H1 (cell line): ENCODE results near the gene MPPED1. TPM values are rescaled to one million over a fixed set of nuclear protein-coding genes. Genes with fewer than 3 reads are reported as not detected.
A peak's percentile ranks its signal among the peaks of the same experiment; 100 is the strongest.

ENCODE experiments used
- CTCF ChIA-PET: fragments of 300-600 bp; sonication (Branson Sonifier 250); formaldehyde crosslinking; loops from one replicate; lab custom pipeline; 2021; ENCODE audit not compliant: partially characterized antibody; lab: Charles Lee
- POLR2A ChIA-PET: fragments of 300-600 bp; sonication (Branson Sonifier 250); formaldehyde crosslinking; loops from one replicate; lab custom pipeline; 2021; ENCODE audit warnings: inconsistent platforms; ENCODE audit not compliant: partially characterized antibody; lab: Charles Lee
- DNase-seq, 2 experiments: peaks; one replicate each; pipeline versions ENCODE4 v3.0.0 to v3.0.0-alpha.2; 2010 to 2022; ENCODE audit warnings: low spot score in 2 of 2, low read depth in 1 of 2, mixed read lengths in 1 of 2
- FAIRE-seq: peaks from 2 replicates; lab custom pipeline; 2011; peaks lifted over from hg19 to GRCh38; lab: Jason Lieb, UNC
- H2AFZ ChIP-seq: 2 replicates; pipeline ENCODE4 v1.8.1; 2012; ENCODE audit warnings: low read length, inconsistent platforms
- H2AK5ac ChIP-seq: 2 replicates; pipeline ENCODE4 v1.6.1; 2013; ENCODE audit warnings: low read depth, low read length
- H2BK120ac ChIP-seq: replicated peaks from 2 replicates; pipeline ENCODE3; 2013; ENCODE audit warnings: low read depth, low read length, inconsistent platforms
- H2BK12ac ChIP-seq: 2 replicates; pipeline ENCODE4 v1.6.1; 2013; ENCODE audit warnings: low read depth, low read length
- H2BK15ac ChIP-seq: 2 replicates; pipeline ENCODE4 v1.6.1; 2013; ENCODE audit warnings: low read length
- H2BK20ac ChIP-seq: 2 replicates; pipeline ENCODE4 v1.6.1; 2013; ENCODE audit warnings: low read length
- H2BK5ac ChIP-seq: 2 replicates; pipeline ENCODE4 v1.6.1; 2013; ENCODE audit warnings: low read depth, low read length
- H3K14ac ChIP-seq: 2 replicates; pipeline ENCODE4 v1.6.1; 2013; ENCODE audit warnings: inconsistent platforms; ENCODE audit not compliant: insufficient read length
- H3K18ac ChIP-seq: 2 replicates; pipeline ENCODE4 v1.6.1; 2013; ENCODE audit warnings: low read length; ENCODE audit errors: extremely low read depth
- H3K23ac ChIP-seq: 2 replicates; pipeline ENCODE4 v1.6.1; 2013; ENCODE audit warnings: inconsistent platforms; ENCODE audit not compliant: insufficient read length
- H3K23me2 ChIP-seq: 2 replicates; pipeline ENCODE4 v1.6.1; 2013; ENCODE audit warnings: low read depth, low read length
- H3K27ac ChIP-seq: 2 replicates; pipeline ENCODE4 v1.6.1; 2011; ENCODE audit warnings: low read depth, low read length, inconsistent platforms
- H3K27me3 ChIP-seq, 4 experiments: replicated peaks in 1 of 4; 1 replicate in 1 of 4; 2 replicates in 3 of 4; pipeline versions ENCODE4 v1.6.1 to v1.8.1; 2011 to 2013; ENCODE audit warnings: low read length in 3 of 4, mild to moderate bottlenecking in 3 of 4, inconsistent platforms in 2 of 4, mixed read lengths in 2 of 4, moderate library complexity in 1 of 4; ENCODE audit not compliant: control insufficient read depth in 3 of 4, insufficient read depth in 3 of 4; ENCODE audit errors: extremely low read depth in 1 of 4
- H3K36me3 ChIP-seq, 4 experiments: 2 replicates each; pipeline versions ENCODE4 v1.6.1 to v1.8.1; 2011 to 2013; ENCODE audit warnings: mild to moderate bottlenecking in 4 of 4, low read length in 3 of 4, moderate library complexity in 2 of 4, control low read depth in 1 of 4, inconsistent platforms in 1 of 4; ENCODE audit not compliant: insufficient read depth in 4 of 4, control insufficient read depth in 2 of 4
- H3K4ac ChIP-seq: replicated peaks from 2 replicates; pipeline ENCODE3; 2013; ENCODE audit warnings: low read length, low read depth, mixed read lengths, inconsistent platforms; ENCODE audit not compliant: insufficient read length
- H3K4me1 ChIP-seq, 4 experiments: replicated peaks in 1 of 4; 1 replicate in 1 of 4; 2 replicates in 3 of 4; pipeline versions ENCODE4 v1.6.1 to v1.8.1; 2011 to 2013; ENCODE audit warnings: low read length in 3 of 4, inconsistent platforms in 2 of 4, mixed read lengths in 1 of 4; ENCODE audit not compliant: insufficient read depth in 4 of 4, control insufficient read depth in 3 of 4
- H3K4me2 ChIP-seq, 2 experiments: 2 replicates each; pipeline versions ENCODE4 v1.6.1 to v1.8.1; 2011 to 2013; ENCODE audit warnings: low read depth in 2 of 2, low read length in 2 of 2, control low read depth in 1 of 2, inconsistent platforms in 1 of 2, mild to moderate bottlenecking in 1 of 2; ENCODE audit not compliant: insufficient read depth in 1 of 2
- H3K4me3 ChIP-seq, 4 experiments: fragments of 200-600, 300-600 bp in 1 of 4; sonication (generic), shearing (Covaris generic), sonication (Bioruptor Twin) in 1 of 4; 2 replicates each; pipeline versions ENCODE4 v1.5.1 to v1.8.1; 2011 to 2016; ENCODE audit warnings: low read length in 4 of 4, low read depth in 3 of 4, control low read depth in 2 of 4, inconsistent platforms in 2 of 4, mild to moderate bottlenecking in 2 of 4, mixed read lengths in 1 of 4, moderate library complexity in 1 of 4; ENCODE audit not compliant: insufficient read depth in 2 of 4; ENCODE audit errors: extremely low read depth in 1 of 4
- H3K56ac ChIP-seq: replicated peaks from 2 replicates; pipeline ENCODE3; 2013; ENCODE audit warnings: low read depth, mild to moderate bottlenecking, mixed read lengths, low read length, inconsistent platforms; ENCODE audit not compliant: insufficient read length
- H3K79me1 ChIP-seq: 2 replicates; pipeline ENCODE4 v1.6.1; 2013; ENCODE audit warnings: low read depth, low read length, control low read depth
- H3K79me2 ChIP-seq, 2 experiments: 2 replicates each; pipeline versions ENCODE4 v1.6.1 to v1.8.1; 2012 to 2013; ENCODE audit warnings: low read length in 2 of 2, mild to moderate bottlenecking in 2 of 2, inconsistent platforms in 1 of 2; ENCODE audit not compliant: insufficient read depth in 2 of 2, control insufficient read depth in 1 of 2
- H3K9ac ChIP-seq, 4 experiments: replicated peaks in 1 of 4; 1 replicate in 1 of 4; 2 replicates in 3 of 4; pipeline versions ENCODE4 v1.6.1 to v1.8.1; 2011 to 2013; ENCODE audit warnings: low read depth in 3 of 4, low read length in 3 of 4, control low read depth in 2 of 4, mild to moderate bottlenecking in 2 of 4, moderate library complexity in 2 of 4, inconsistent platforms in 1 of 4; ENCODE audit errors: extremely low read depth in 1 of 4
- H3K9me3 ChIP-seq, 2 experiments: 2 replicates each; pipeline versions ENCODE4 v1.6.1 to v1.8.1; 2012 to 2013; ENCODE audit warnings: mild to moderate bottlenecking in 2 of 2, moderate library complexity in 2 of 2, control low read depth in 1 of 2, inconsistent platforms in 1 of 2, low read depth in 1 of 2, low read length in 1 of 2, mixed read lengths in 1 of 2; ENCODE audit not compliant: insufficient read depth in 2 of 2
- H4K20me1 ChIP-seq, 2 experiments: replicated peaks in 1 of 2; 2 replicates each; pipeline versions ENCODE3 to v1.8.1; 2011 to 2013; ENCODE audit warnings: inconsistent platforms in 2 of 2, low read length in 2 of 2, mild to moderate bottlenecking in 1 of 2; ENCODE audit not compliant: insufficient read depth in 2 of 2, control insufficient read depth in 1 of 2
- H4K5ac ChIP-seq: 2 replicates; pipeline ENCODE4 v1.6.1; 2013; ENCODE audit warnings: low read length, low read depth, mixed read lengths, inconsistent platforms; ENCODE audit not compliant: insufficient read length
- H4K8ac ChIP-seq: 2 replicates; pipeline ENCODE4 v1.8.0; 2013; ENCODE audit warnings: mild to moderate bottlenecking, moderate library complexity, low read length, inconsistent platforms; ENCODE audit not compliant: insufficient read depth; ENCODE audit errors: extremely low read depth
- H4K91ac ChIP-seq: replicated peaks from 2 replicates; pipeline ENCODE3; 2013; ENCODE audit warnings: low read length, mixed read lengths, inconsistent platforms; ENCODE audit not compliant: insufficient read length
- CHD2 ChIP-seq: IDR thresholded peaks from 2 replicates; pipeline ENCODE4 v1.6.1; 2012; ENCODE audit warnings: low read length, improper control_type of control experiment
- RFX5 ChIP-seq: IDR thresholded peaks from 2 replicates; pipeline ENCODE4 v1.6.1; 2011; ENCODE audit warnings: low read depth, low read length, improper control_type of control experiment, borderline replicate concordance
- WGBS, 2 experiments: shearing (Covaris generic) in 1 of 2; methylation state at CpG; one replicate each; pipeline versions ENCODE4 v1.1.6 to v1.1.7; 2013 to 2015; ENCODE audit warnings: low lambda C conversion rate in 2 of 2, mixed read lengths in 2 of 2, inconsistent platforms in 1 of 2, low coverage in 1 of 2, missing lambda C conversion rate in 1 of 2; ENCODE audit not compliant: insufficient replicate concordance in 2 of 2, insufficient coverage in 1 of 2, insufficient read length in 1 of 2; ENCODE audit errors: extremely low coverage in 1 of 2, missing lambda C conversion rate in 1 of 2; 5-methylcytosine and 5-hydroxymethylcytosine counted together
- polyA plus RNA-seq, 7 experiments: library from polyadenylated mRNA; depleted of rRNA in 3 of 7; stranded (reverse) in 5 of 7; unstranded in 2 of 7; fragments of >200 nt in 5 of 7; fragments of 200-250 nt in 2 of 7; gene quantifications; 1 replicate in 5 of 7; 2 replicates in 1 of 7; 4 replicates in 1 of 7; pipeline versions ENCODE4 v1.2.1 to v1.2.3, GENCODE V29; 2011 to 2013; ENCODE audit warnings: missing spikeins in 2 of 7, mixed read lengths in 2 of 7
- total RNA-seq: library from RNA; stranded (reverse); fragmentation: NEBNext Ultra II Directional; extraction: Animal tissue kit (Norgen Biotek cat#: 25700); gene quantifications from 2 replicates; pipeline ENCODE4 v1.2.1, GENCODE V29; 2021

Gene MPPED1
- total and polyA plus RNA-seq, 2 of the 8 experiments (the other 6 are each of a cell fraction or from before 2014, with no cell fraction given): 0.29 to 0.37 TPM

DNA sequence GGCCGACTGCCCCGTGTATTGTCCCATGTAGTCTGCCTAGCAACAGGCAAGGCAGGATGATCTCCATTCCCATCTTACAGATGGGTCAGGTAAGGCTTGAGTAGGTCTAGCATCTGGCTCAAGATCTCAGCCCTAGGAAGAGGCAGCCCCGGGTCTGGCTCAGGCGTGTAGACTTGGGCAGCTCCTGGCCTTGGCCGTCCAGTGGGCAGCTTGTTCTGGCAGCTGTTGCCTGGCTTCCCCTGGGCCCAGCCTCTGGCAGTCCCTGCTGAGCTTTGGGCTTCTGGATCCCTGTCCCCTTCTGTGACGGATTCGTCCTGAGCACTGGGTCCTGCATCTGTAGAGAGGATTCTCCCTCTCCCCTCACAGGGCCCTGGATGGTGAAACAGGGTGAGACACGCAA, 72.4 kb downstream of the MPPED1 start:
- CTCF ChIA-PET: interaction anchor here (1.7 kb wide), 1 partner anchor 9 kb away, joined by 3 read pairs; no protein-coding TSS in a partner anchor
- no peak overlapping the region for H3K27ac ChIP-seq
- H3K4me1 ChIP-seq: peaks cover 0 to 5% (median 1%) of the 10 kb centered on the region in 4 experiments; a peak in 2 of 7 replicates
- no peak overlapping the region for H4K5ac ChIP-seq
- H2BK12ac ChIP-seq: 0 out of 2 replicates have a peak overlapping the region, but pooled peaks have one; percentile 17
- peaks cover 5% of the 10 kb centered on the region; the same call in 1 of the 2 replicates for H3K23me2 ChIP-seq
- H2BK15ac ChIP-seq: no peak overlapping the region
- no peaks in the 10 kb centered on the region for H3K27me3 ChIP-seq
- H3K79me2 ChIP-seq: no peaks in the 10 kb centered on the region
- H2AFZ ChIP-seq: no peak overlapping the region
- H3K9ac ChIP-seq: no peak overlapping the region
- no peak overlapping the region for H4K91ac ChIP-seq
- no peak for TF ChIP-seq CHD2
- TF ChIP-seq RFX5: peak; percentile 75
- FAIRE-seq: no peak
- no peak overlapping the region for H3K4me2 ChIP-seq
- H3K79me1 ChIP-seq: no peaks in the 10 kb centered on the region
- H3K4ac ChIP-seq: no peak overlapping the region
- WGBS, 2 experiments: 88% methylated on average over 8 of the region's 8 CpGs; no CpG with 5 or more reads in 1 of the 2 experiments
- no peak overlapping the region for H3K23ac ChIP-seq
- H3K4me3 ChIP-seq: no peak overlapping the region
- POLR2A ChIA-PET: no interaction called here
- no peak overlapping the region for H3K18ac ChIP-seq
- peaks cover 0 to 6% of the 10 kb centered on the region in 2 experiments for H4K20me1 ChIP-seq
- H3K56ac ChIP-seq: no peak overlapping the region
- no peak for DNase-seq
- no peak overlapping the region for H3K14ac ChIP-seq
- no peak overlapping the region for H2BK120ac ChIP-seq
- H4K8ac ChIP-seq: no peak overlapping the region
- H2AK5ac ChIP-seq: no peak overlapping the region
- H2BK20ac ChIP-seq: no peak overlapping the region
- H3K9me3 ChIP-seq: no peaks in the 10 kb centered on the region
- H3K36me3 ChIP-seq: no peaks in the 10 kb centered on the region
- H2BK5ac ChIP-seq: no peak overlapping the region
